OCI-LY3 (cell line): ENCODE results near the gene KLF14.

Experiments
- H2AFZ ChIP-seq: fragments of 200-600, 300-600 bp; shearing (Covaris generic); 2 replicates; pipeline ENCODE4 v1.6.0; 2014; ENCODE audit warnings: antibody characterized with exemption, low read depth, low read length
- H3K27ac ChIP-seq: fragments of 200-600, 300-600 bp; sonication (generic); 2 replicates; pipeline ENCODE4 v1.5.1; 2014; ENCODE audit warnings: mild to moderate bottlenecking, low read length, moderate library complexity, mixed read lengths
- H3K27me3 ChIP-seq: fragments of 200-600, 300-600 bp; sonication (generic); 2 replicates; pipeline ENCODE4 v1.6.1; 2014; ENCODE audit warnings: low read depth, low read length, mixed read lengths
- H3K36me3 ChIP-seq: fragments of 200-600, 300-600 bp; sonication (generic); replicated peaks from 2 replicates; pipeline ENCODE3; 2014; ENCODE audit warnings: low read depth, low read length, mixed read lengths
- H3K4me1 ChIP-seq: fragments of 300-600, 200-600 bp; sonication (generic); 2 replicates; pipeline ENCODE4 v1.6.1; 2014; ENCODE audit warnings: low read length, mixed read lengths
- H3K4me2 ChIP-seq: fragments of 200-600, 300-600 bp; sonication (generic); 2 replicates; pipeline ENCODE4 v1.6.1; 2014; ENCODE audit warnings: low read length, mixed read lengths
- H3K4me3 ChIP-seq: fragments of 300-600, 200-600 bp; sonication (generic); 2 replicates; pipeline ENCODE4 v1.5.1; 2014; ENCODE audit warnings: antibody characterized with exemption, mild to moderate bottlenecking, low read length, moderate library complexity
- H3K79me2 ChIP-seq: fragments of 300-600, 200-600 bp; shearing (Covaris generic); 2 replicates; pipeline ENCODE4 v1.6.1; 2014; ENCODE audit warnings: mild to moderate bottlenecking, low read length, mixed read lengths
- H3K9ac ChIP-seq: fragments of 300-600, 200-600 bp; shearing (Covaris generic); 2 replicates; pipeline ENCODE4 v1.6.0; 2014; ENCODE audit warnings: mild to moderate bottlenecking, low read length, moderate library complexity
- H3K9me3 ChIP-seq: fragments of 200-600, 300-600 bp; shearing (Covaris generic); 2 replicates; pipeline ENCODE4 v1.6.1; 2014; ENCODE audit warnings: low read length, mixed read lengths; ENCODE audit not compliant: insufficient read depth
- H4K20me1 ChIP-seq: fragments of 200-600, 300-600 bp; sonication (generic); 2 replicates; pipeline ENCODE4 v1.6.1; 2016; ENCODE audit warnings: low read length, mixed read lengths; ENCODE audit not compliant: insufficient read depth
- CTCF ChIP-seq: fragments of 200-600, 300-600 bp; sonication (generic); IDR thresholded peaks from 2 replicates; pipeline ENCODE4 v1.5.1; 2014; ENCODE audit warnings: antibody characterized with exemption, low read length, low read depth
- EZH2phosphoT487 ChIP-seq: fragments of 200-600 bp; shearing (Covaris generic); IDR thresholded peaks from 2 replicates; pipeline ENCODE4 v1.6.1; 2018; ENCODE audit warnings: antibody characterized with exemption, mixed run types, low read depth

The KLF14 gene

DNA sequence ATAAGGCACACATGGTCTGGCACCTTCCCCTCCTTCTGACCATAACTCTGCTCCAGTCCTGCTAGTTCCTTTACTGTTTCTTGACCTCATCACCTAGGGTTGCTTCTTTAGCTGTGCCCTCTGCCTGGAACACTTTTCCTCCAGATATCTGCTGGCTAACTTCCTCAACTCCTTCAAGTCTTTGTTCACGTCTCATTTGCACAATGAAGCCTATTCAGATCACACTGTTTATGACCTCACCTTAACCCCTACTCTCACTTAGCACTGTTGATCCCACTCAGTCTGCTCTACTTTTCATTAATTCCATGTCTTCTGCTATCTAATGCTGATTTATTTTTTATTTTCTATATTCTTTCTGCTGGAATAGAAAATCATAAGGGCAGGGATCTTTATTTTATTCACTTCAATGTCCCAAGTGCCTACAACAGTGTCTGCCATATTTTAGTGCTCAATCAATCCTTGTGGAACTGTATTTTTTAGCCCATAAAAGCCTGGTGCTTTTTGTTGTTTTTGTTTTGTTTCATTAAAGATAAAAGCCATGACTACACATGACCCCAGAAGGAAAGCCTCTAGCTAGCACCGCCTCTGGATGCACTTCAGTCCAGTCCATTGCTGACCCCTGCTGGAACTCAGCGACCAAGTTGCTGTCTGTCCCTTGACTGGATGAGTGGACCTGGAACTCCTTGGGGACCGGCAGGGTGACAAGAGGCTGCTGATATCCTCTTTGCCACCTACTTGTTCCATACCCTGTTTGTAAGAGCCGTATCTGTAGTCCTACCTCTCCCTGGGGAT, 12.3 kb downstream of the KLF14 start:
- Histone ChIP-seq H4K20me1 (no peaks in the 10 kb centered on the region), H3K36me3 (no peaks in the 10 kb centered on the region), H3K9me3 (no peaks in the 10 kb centered on the region), H2AFZ (no peak overlapping the region), H3K27ac (no peak overlapping the region), H3K9ac (no peak overlapping the region), H3K27me3 (peaks cover 22% of the 10 kb centered on the region), H3K4me3 (no peak overlapping the region), H3K79me2 (no peaks in the 10 kb centered on the region), H3K4me2 (no peak overlapping the region), H3K4me1 (no peaks in the 10 kb centered on the region)
- TF ChIP-seq EZH2phosphoT487: no peak
- TF ChIP-seq CTCF: peak; percentile 48

DNA sequence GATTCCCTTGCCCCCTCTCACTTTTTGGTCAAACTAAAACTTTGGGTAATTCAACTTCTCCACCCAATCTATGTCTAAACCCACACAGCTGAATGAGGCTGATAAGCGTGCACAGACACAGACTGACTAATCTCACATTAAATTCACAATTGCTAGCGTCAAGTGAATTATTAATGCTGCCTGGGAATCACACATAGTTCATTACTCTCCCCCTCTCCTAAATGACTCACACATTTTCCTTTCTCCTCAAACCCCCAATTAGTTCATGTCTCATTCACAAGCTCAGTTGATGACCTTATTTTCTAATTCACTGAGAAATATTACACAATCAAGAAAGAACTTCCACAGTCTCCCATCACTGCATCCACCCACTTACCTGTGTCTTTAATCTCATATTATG, 14.5 kb downstream of the KLF14 start:
- Histone ChIP-seq H3K36me3 (no peaks in the 10 kb centered on the region), H3K27ac (no peak overlapping the region), H3K4me2 (no peak overlapping the region), H3K9ac (no peak overlapping the region), H4K20me1 (no peaks in the 10 kb centered on the region), H2AFZ (no peak overlapping the region), H3K9me3 (no peaks in the 10 kb centered on the region), H3K27me3 (peaks cover 22% of the 10 kb centered on the region), H3K4me3 (no peak overlapping the region), H3K79me2 (no peaks in the 10 kb centered on the region), H3K4me1 (no peaks in the 10 kb centered on the region)
- no peak for TF ChIP-seq CTCF
- TF ChIP-seq EZH2phosphoT487: no peak

DNA sequence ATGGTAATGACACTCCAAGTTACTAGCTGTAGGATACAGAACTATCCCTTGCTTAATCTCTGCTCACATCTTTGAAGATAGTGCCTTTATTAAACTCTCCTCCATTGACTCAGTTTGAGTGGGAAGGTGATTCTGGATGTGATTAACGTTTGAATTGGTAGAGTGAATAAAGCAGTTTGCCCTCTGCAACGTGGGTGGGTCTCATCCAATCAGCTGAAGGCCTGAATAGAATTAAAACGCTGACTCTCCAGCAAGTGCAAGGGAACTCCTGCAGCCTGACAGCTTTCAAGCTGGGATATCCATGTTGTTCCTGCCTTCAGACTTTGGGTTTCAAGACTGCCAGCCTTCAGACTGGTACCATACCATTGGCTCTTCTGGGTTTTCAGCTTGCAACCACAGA, 21.6 kb downstream of the KLF14 start:
- H3K4me1 ChIP-seq: no peaks in the 10 kb centered on the region
- H3K27me3 ChIP-seq: no peaks in the 10 kb centered on the region
- H3K27ac ChIP-seq: no peak overlapping the region
- TF ChIP-seq CTCF: no peak
- no peak for TF ChIP-seq EZH2phosphoT487
- H2AFZ ChIP-seq: no peak overlapping the region
- H3K9me3 ChIP-seq: no peaks in the 10 kb centered on the region
- H3K4me2 ChIP-seq: no peak overlapping the region
- no peak overlapping the region for H3K9ac ChIP-seq
- no peaks in the 10 kb centered on the region for H4K20me1 ChIP-seq
- no peak overlapping the region for H3K4me3 ChIP-seq
- H3K79me2 ChIP-seq: no peaks in the 10 kb centered on the region
- H3K36me3 ChIP-seq: no peaks in the 10 kb centered on the region

DNA sequence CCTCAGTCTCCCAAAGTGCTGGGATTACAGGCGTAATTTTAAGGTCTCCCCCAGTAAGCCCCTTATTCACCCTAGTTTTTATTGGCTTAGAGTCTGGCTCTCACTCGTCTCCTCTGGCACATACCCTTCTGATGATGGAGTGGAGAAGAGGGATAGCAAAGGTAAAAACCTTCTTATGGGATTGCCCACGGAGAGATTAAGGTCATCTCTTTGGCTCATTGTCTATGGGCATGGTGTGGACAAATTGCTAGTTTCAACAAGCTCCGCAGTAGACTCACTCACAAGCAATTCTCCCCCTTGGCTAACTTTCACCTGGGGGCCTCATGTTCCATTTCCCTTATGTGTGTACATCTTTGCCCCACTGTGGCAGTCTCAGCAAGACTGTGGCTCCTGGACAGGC, 25.2 kb downstream of the KLF14 start:
- H3K79me2 ChIP-seq: no peaks in the 10 kb centered on the region
- H3K9ac ChIP-seq: no peak overlapping the region
- H3K27ac ChIP-seq: no peak overlapping the region
- H3K9me3 ChIP-seq: no peaks in the 10 kb centered on the region
- no peak overlapping the region for H3K4me3 ChIP-seq
- no peaks in the 10 kb centered on the region for H3K36me3 ChIP-seq
- H3K4me1 ChIP-seq: no peaks in the 10 kb centered on the region
- no peak overlapping the region for H3K4me2 ChIP-seq
- no peak overlapping the region for H2AFZ ChIP-seq
- TF ChIP-seq CTCF (no peak), EZH2phosphoT487 (no peak)
- no peaks in the 10 kb centered on the region for H4K20me1 ChIP-seq
- no peaks in the 10 kb centered on the region for H3K27me3 ChIP-seq
